Activated naive CD4-positive, alpha-beta T cell treated with anti-CD3 and anti-CD28 coated beads, Interleukin-2, amount 10 ng/mL, durations not matched to agents 7 days and 5 days (primary cell): ENCODE results near the gene BCAS3.
"Not testable (repeated sequence)": the region's sequence is repeated elsewhere in the genome, so short reads cannot be mapped to it uniquely, and the experiment has no call there.

Source experiments
- CTCF ChIA-PET: fragments of 350-600 bp; sonication (Branson Sonifier 250); formaldehyde crosslinking; loops from one replicate; lab custom pipeline; 2021; ENCODE audit warnings: antibody characterized with exemption; lab: Charles Lee
- DNase-seq: peaks from one replicate; pipeline ENCODE4 v3.0.0-alpha.2; 2020
- H3K27ac Mint-ChIP-seq: one replicate; pipeline ENCODE4 v1.8.0; 2021; ENCODE audit warnings: mild to moderate bottlenecking, moderate library complexity, mixed read lengths
- H3K27me3 Mint-ChIP-seq: one replicate; pipeline ENCODE4 v1.8.0; 2021; ENCODE audit warnings: mild to moderate bottlenecking, mixed read lengths
- H3K36me3 Mint-ChIP-seq: one replicate; pipeline ENCODE4 v1.8.0; 2021; ENCODE audit warnings: mixed read lengths
- H3K4me1 Mint-ChIP-seq: one replicate; pipeline ENCODE4 v1.8.0; 2021; ENCODE audit warnings: mixed read lengths
- H3K4me3 Mint-ChIP-seq: one replicate; pipeline ENCODE4 v1.8.0; 2021; ENCODE audit warnings: mild to moderate bottlenecking, moderate library complexity, mixed read lengths
- H3K9me3 Mint-ChIP-seq: one replicate; pipeline ENCODE4 v1.8.0; 2021; ENCODE audit warnings: mixed read lengths

BCAS3 gene

GRCh38 chr17:60902399-60902798, 224.7 kb downstream of the BCAS3 start:
- no peak overlapping the region for H3K4me3 Mint-ChIP-seq
- no peaks in the 10 kb centered on the region for H3K27me3 Mint-ChIP-seq
- no peaks in the 10 kb centered on the region for H3K36me3 Mint-ChIP-seq
- H3K27ac Mint-ChIP-seq: no peak overlapping the region
- H3K9me3 Mint-ChIP-seq: no peaks in the 10 kb centered on the region
- CTCF ChIA-PET: no interaction called here
- H3K4me1 Mint-ChIP-seq: no peaks in the 10 kb centered on the region
- no peak for DNase-seq

- Mint-ChIP-seq H3K27ac (no peak overlapping the region), H3K27me3 (no peaks in the 10 kb centered on the region), H3K4me3 (no peak overlapping the region), H3K36me3 (no peaks in the 10 kb centered on the region), H3K4me1 (no peaks in the 10 kb centered on the region), H3K9me3 (no peaks in the 10 kb centered on the region)
- DNase-seq: no peak
- CTCF ChIA-PET: no interaction called here
These were observed 226.9 kb downstream of the BCAS3 start for GRCh38 chr17:60904582-60904981.

GRCh38 chr17:60905709-60906108, 228.1 kb downstream of the BCAS3 start:
- Mint-ChIP-seq H3K4me1 (no peaks in the 10 kb centered on the region), H3K27me3 (no peaks in the 10 kb centered on the region), H3K27ac (no peak overlapping the region), H3K36me3 (no peaks in the 10 kb centered on the region), H3K4me3 (no peak overlapping the region), H3K9me3 (no peaks in the 10 kb centered on the region)
- no peak for DNase-seq
- CTCF ChIA-PET: no interaction called here

- no peaks in the 10 kb centered on the region for H3K4me1 Mint-ChIP-seq
These were observed 230.7 kb downstream of the BCAS3 start for GRCh38 chr17:60908324-60908723.

GRCh38 chr17:60909405-60909804, 231.8 kb downstream of the BCAS3 start:
- H3K27me3 Mint-ChIP-seq: no peaks in the 10 kb centered on the region
- no peak for DNase-seq
- CTCF ChIA-PET: interaction anchor here (0.5 kb wide), 1 partner anchor 9 kb away, joined by 3 read pairs; no protein-coding TSS in a partner anchor

More at GRCh38 chr17:60908324-60908723, 230.7 kb downstream of the BCAS3 start:
- Mint-ChIP-seq H3K36me3 (no peaks in the 10 kb centered on the region), H3K27ac (no peak overlapping the region), H3K4me3 (no peak overlapping the region), H3K27me3 (no peaks in the 10 kb centered on the region), H3K9me3 (no peaks in the 10 kb centered on the region)
- no peak for DNase-seq
- CTCF ChIA-PET: no interaction called here

GRCh38 chr17:60910415-60910814, 232.8 kb downstream of the BCAS3 start:
- Mint-ChIP-seq H3K36me3 (no peaks in the 10 kb centered on the region), H3K27ac (no peak overlapping the region), H3K4me3 (no peak overlapping the region), H3K4me1 (no peaks in the 10 kb centered on the region), H3K9me3 (no peaks in the 10 kb centered on the region), H3K27me3 (no peaks in the 10 kb centered on the region)
- DNase-seq: no peak
- CTCF ChIA-PET: interaction anchor here (1.0 kb wide), 1 partner anchor 11 kb away, joined by 3 read pairs; no protein-coding TSS in a partner anchor

More at GRCh38 chr17:60909405-60909804, 231.8 kb downstream of the BCAS3 start:
- Mint-ChIP-seq H3K4me1 (no peaks in the 10 kb centered on the region), H3K4me3 (no peak overlapping the region), H3K9me3 (no peaks in the 10 kb centered on the region), H3K27ac (no peak overlapping the region), H3K36me3 (no peaks in the 10 kb centered on the region)

GRCh38 chr17:60914078-60914477, 236.4 kb downstream of the BCAS3 start:
- no peaks in the 10 kb centered on the region for H3K27me3 Mint-ChIP-seq
- no peak for DNase-seq
- peaks cover 5% of the 10 kb centered on the region for H3K9me3 Mint-ChIP-seq
- H3K4me1 Mint-ChIP-seq: no peaks in the 10 kb centered on the region
- H3K36me3 Mint-ChIP-seq: no peaks in the 10 kb centered on the region
- no peak overlapping the region for H3K27ac Mint-ChIP-seq
- CTCF ChIA-PET: no interaction called here
- no peak overlapping the region for H3K4me3 Mint-ChIP-seq

GRCh38 chr17:60916043-60916442, 238.4 kb downstream of the BCAS3 start:
- H3K4me1 Mint-ChIP-seq: no peaks in the 10 kb centered on the region
- CTCF ChIA-PET: no interaction called here
- peaks cover 5% of the 10 kb centered on the region for H3K9me3 Mint-ChIP-seq
- no peaks in the 10 kb centered on the region for H3K27me3 Mint-ChIP-seq
- DNase-seq: no peak
- no peaks in the 10 kb centered on the region for H3K36me3 Mint-ChIP-seq
- H3K4me3 Mint-ChIP-seq: no peak overlapping the region
- no peak overlapping the region for H3K27ac Mint-ChIP-seq

- H3K36me3 Mint-ChIP-seq: no peaks in the 10 kb centered on the region
- no peaks in the 10 kb centered on the region for H3K4me1 Mint-ChIP-seq
- peaks cover 5% of the 10 kb centered on the region for H3K9me3 Mint-ChIP-seq
- CTCF ChIA-PET: no interaction called here
- DNase-seq: no peak
- no peak overlapping the region for H3K27ac Mint-ChIP-seq
- H3K27me3 Mint-ChIP-seq: no peaks in the 10 kb centered on the region
- no peak overlapping the region for H3K4me3 Mint-ChIP-seq
These were observed 242.5 kb downstream of the BCAS3 start for GRCh38 chr17:60920107-60920506.

- Mint-ChIP-seq H3K4me3 (no peak overlapping the region), H3K9me3 (no peaks in the 10 kb centered on the region), H3K27me3 (no peaks in the 10 kb centered on the region), H3K27ac (no peak overlapping the region), H3K36me3 (no peaks in the 10 kb centered on the region), H3K4me1 (no peaks in the 10 kb centered on the region)
- DNase-seq: no peak
- CTCF ChIA-PET: no interaction called here
These were observed 245.3 kb downstream of the BCAS3 start for GRCh38 chr17:60923000-60923399.

GRCh38 chr17:60926466-60927183, 249.0 kb downstream of the BCAS3 start:
- no peak for DNase-seq
- Mint-ChIP-seq H3K36me3 (no peaks in the 10 kb centered on the region), H3K4me3 (no peak overlapping the region), H3K27ac (no peak overlapping the region), H3K27me3 (no peaks in the 10 kb centered on the region), H3K9me3 (no peaks in the 10 kb centered on the region), H3K4me1 (no peaks in the 10 kb centered on the region)
- CTCF ChIA-PET: no interaction called here

- CTCF ChIA-PET: no interaction called here
- Mint-ChIP-seq H3K27me3 (no peaks in the 10 kb centered on the region), H3K36me3 (no peaks in the 10 kb centered on the region), H3K4me1 (no peaks in the 10 kb centered on the region), H3K4me3 (no peak overlapping the region), H3K27ac (no peak overlapping the region), H3K9me3 (no peaks in the 10 kb centered on the region)
- DNase-seq: no peak
These were observed 256.1 kb downstream of the BCAS3 start for GRCh38 chr17:60933739-60934138.

GRCh38 chr17:60934723-60935122, 257.1 kb downstream of the BCAS3 start:
- Mint-ChIP-seq H3K36me3 (no peaks in the 10 kb centered on the region), H3K4me3 (no peak overlapping the region), H3K9me3 (no peaks in the 10 kb centered on the region), H3K27me3 (no peaks in the 10 kb centered on the region), H3K27ac (no peak overlapping the region), H3K4me1 (no peaks in the 10 kb centered on the region)
- DNase-seq: no peak
- CTCF ChIA-PET: no interaction called here

GRCh38 chr17:60935991-60936390, 258.3 kb downstream of the BCAS3 start:
- H3K9me3 Mint-ChIP-seq, DNase-seq, H3K4me3 Mint-ChIP-seq, H3K4me1 Mint-ChIP-seq, H3K27me3 Mint-ChIP-seq, CTCF ChIA-PET, H3K27ac Mint-ChIP-seq, H3K36me3 Mint-ChIP-seq: not testable (repeated sequence)

- H3K36me3 Mint-ChIP-seq: no peaks in the 10 kb centered on the region
- CTCF ChIA-PET: no interaction called here
- no peak overlapping the region for H3K4me3 Mint-ChIP-seq
These were observed 261.7 kb downstream of the BCAS3 start for GRCh38 chr17:60939318-60939717.

More at GRCh38 chr17:60939318-60939717, 261.7 kb downstream of the BCAS3 start:
- DNase-seq: no peak
- H3K9me3 Mint-ChIP-seq: no peaks in the 10 kb centered on the region
- no peaks in the 10 kb centered on the region for H3K27me3 Mint-ChIP-seq
- no peak overlapping the region for H3K27ac Mint-ChIP-seq
- H3K4me1 Mint-ChIP-seq: no peaks in the 10 kb centered on the region
